SK-N-SH (cell line): ENCODE results near the gene TTC27. TPM values are rescaled to one million over a fixed set of nuclear protein-coding genes. Genes with fewer than 3 reads are reported as not detected.
A peak's percentile ranks its signal among the peaks of the same experiment; 100 is the strongest.

Source experiments
- CTCF ChIA-PET: fragments of 300-600, 350-600 bp; formaldehyde crosslinking; extraction: SDS; loops from one replicate; lab custom pipeline; 2021; lab: Yijun Ruan, JAX
- POLR2A ChIA-PET: fragments of 350-600 bp; sonication (Branson Sonifier 250); formaldehyde crosslinking; extraction: SDS; loops from one replicate; lab custom pipeline; 2020; ENCODE audit warnings: antibody characterized with exemption, inconsistent platforms; lab: Yijun Ruan, JAX
- DNase-seq: peaks from one replicate; pipeline ENCODE4 v3.0.0; 2012
- H2AFZ ChIP-seq: fragments of 200-600 bp; sonication (generic); 2 replicates; pipeline ENCODE4 v1.8.1; 2016; ENCODE audit warnings: antibody characterized with exemption, mild to moderate bottlenecking, low read depth
- H3F3A ChIP-seq: fragments of 200-600 bp; sonication (generic); replicated peaks from 2 replicates; pipeline ENCODE3; 2016; ENCODE audit warnings: antibody characterized with exemption, mild to moderate bottlenecking; ENCODE audit not compliant: insufficient read depth
- H3K27ac ChIP-seq, 2 experiments: fragments of 200-500 bp in 1 of 2; fragments of 200-600 bp in 1 of 2; sonication (Bioruptor generic) in 1 of 2; sonication (generic), shearing (Covaris generic) in 1 of 2; 2 replicates each; pipeline versions ENCODE4 v1.5.1 to v1.6.1; 2014 to 2016; ENCODE audit warnings: low read depth in 2 of 2, inconsistent platforms in 1 of 2, low read length in 1 of 2, mild to moderate bottlenecking in 1 of 2, mixed read lengths in 1 of 2
- H3K27me3 ChIP-seq: fragments of 200-600 bp; sonication (generic), shearing (Covaris generic); 2 replicates; pipeline ENCODE4 v1.6.1; 2016; ENCODE audit warnings: mixed run types; ENCODE audit not compliant: insufficient read depth
- H3K36me3 ChIP-seq, 2 experiments: fragments of 200-500 bp in 1 of 2; fragments of 200-600 bp in 1 of 2; sonication (Bioruptor generic) in 1 of 2; sonication (generic) in 1 of 2; replicated peaks in 1 of 2; 2 replicates each; pipeline versions ENCODE3 to v1.5.1; 2014 to 2016; ENCODE audit warnings: low read length in 1 of 2, mild to moderate bottlenecking in 1 of 2; ENCODE audit not compliant: insufficient read depth in 2 of 2, control insufficient read depth in 1 of 2
- H3K4me1 ChIP-seq, 2 experiments: fragments of 200-500 bp in 1 of 2; fragments of 200-600 bp in 1 of 2; sonication (Bioruptor generic) in 1 of 2; sonication (generic), shearing (Covaris generic) in 1 of 2; 2 replicates each; pipeline versions ENCODE4 v1.5.1 to v1.6.1; 2014 to 2016; ENCODE audit warnings: low read depth in 1 of 2, low read length in 1 of 2, mixed run types in 1 of 2; ENCODE audit not compliant: insufficient read depth in 2 of 2, control insufficient read depth in 1 of 2
- H3K4me2 ChIP-seq: fragments of 200-600 bp; sonication (generic), shearing (Covaris generic); 2 replicates; pipeline ENCODE4 v1.6.1; 2017; ENCODE audit warnings: mixed run types
- H3K4me3 ChIP-seq, 2 experiments: fragments of 200-500 bp in 1 of 2; fragments of 200-600 bp in 1 of 2; sonication (Bioruptor generic) in 1 of 2; sonication (generic), shearing (Covaris generic) in 1 of 2; 2 replicates each; pipeline versions ENCODE4 v1.5.1 to v1.8.1; 2014 to 2016; ENCODE audit warnings: low read depth in 2 of 2, inconsistent platforms in 1 of 2, low read length in 1 of 2, mild to moderate bottlenecking in 1 of 2, mixed read lengths in 1 of 2, moderate library complexity in 1 of 2
- H3K79me2 ChIP-seq: fragments of 200-600 bp; sonication (generic); 2 replicates; pipeline ENCODE4 v1.8.1; 2017; ENCODE audit warnings: mild to moderate bottlenecking; ENCODE audit not compliant: insufficient read depth
- H3K9ac ChIP-seq: fragments of 200-600 bp; sonication (generic); 2 replicates; pipeline ENCODE4 v1.6.1; 2017; ENCODE audit warnings: mixed run types
- H3K9me2 ChIP-seq: fragments of 200-600 bp; sonication (generic); 2 replicates; pipeline ENCODE4 v1.6.1; 2017; ENCODE audit warnings: mixed run types
- H3K9me3 ChIP-seq: fragments of 200-600 bp; sonication (generic); 2 replicates; pipeline ENCODE4 v1.6.1; 2017; ENCODE audit warnings: mixed run types, mild to moderate bottlenecking, moderate library complexity
- H4K20me1 ChIP-seq: fragments of 200-600 bp; sonication (generic); 2 replicates; pipeline ENCODE4 v1.6.1; 2017; ENCODE audit warnings: mild to moderate bottlenecking, mixed run types; ENCODE audit not compliant: insufficient read depth
- ELF1 ChIP-seq: IDR thresholded peaks from 2 replicates; pipeline ENCODE4 v1.4.0; 2012
- EZH2phosphoT487 ChIP-seq: fragments of 200-600 bp; sonication (generic); IDR thresholded peaks from 2 replicates; pipeline ENCODE4 v1.6.1; 2017; ENCODE audit warnings: low read depth, mixed run types, mild to moderate bottlenecking, antibody characterized with exemption, moderate library complexity, borderline replicate concordance
- FOSL2 ChIP-seq: IDR thresholded peaks from 2 replicates; pipeline ENCODE4 v1.4.0; 2012; ENCODE audit warnings: low read depth, mild to moderate bottlenecking, moderate library complexity, borderline replicate concordance
- FOXJ3 ChIP-seq: sonication (generic); formaldehyde crosslinking; IDR thresholded peaks from 2 replicates; pipeline ENCODE4 v1.5.1; 2020; ENCODE audit warnings: mild to moderate bottlenecking, missing genetic modification reagents
- FOXM1 ChIP-seq: IDR thresholded peaks from 2 replicates; pipeline ENCODE4 v1.4.0; 2012; ENCODE audit warnings: low read depth, mild to moderate bottlenecking
- NFIC ChIP-seq: IDR thresholded peaks from 2 replicates; pipeline ENCODE4 v1.4.0; 2012; ENCODE audit warnings: borderline replicate concordance
- NRF1 ChIP-seq: IDR thresholded peaks from 2 replicates; pipeline ENCODE4 v1.6.1; 2012; ENCODE audit warnings: low read depth, mild to moderate bottlenecking, low read length
- RAD21 ChIP-seq: IDR thresholded peaks from 2 replicates; pipeline ENCODE4 v1.6.1; 2012; ENCODE audit warnings: mild to moderate bottlenecking, low read length
- RCOR1 ChIP-seq: fragments of 150-350 bp; IDR thresholded peaks from 2 replicates; pipeline ENCODE4 v1.6.1; 2017; ENCODE audit warnings: antibody characterized with exemption, low read length
- RFX5 ChIP-seq: IDR thresholded peaks from 2 replicates; pipeline ENCODE4 v1.6.1; 2012; ENCODE audit warnings: mild to moderate bottlenecking, improper control_type of control experiment, low read length
- SMC3 ChIP-seq: IDR thresholded peaks from 2 replicates; pipeline ENCODE4 v1.6.1; 2012; ENCODE audit warnings: low read depth, low read length, improper control_type of control experiment
- TCF12 ChIP-seq: IDR thresholded peaks from 2 replicates; pipeline ENCODE4 v1.4.0; 2012
- WGBS: methylation state at CpG from one replicate; pipeline ENCODE4 v1.1.6; 2017; ENCODE audit warnings: low lambda C conversion rate; 5-methylcytosine and 5-hydroxymethylcytosine counted together
- polyA plus RNA-seq, 3 experiments: library from polyadenylated mRNA; depleted of rRNA; stranded (reverse); fragments of >200 nt; gene quantifications; 2 replicates each; pipeline ENCODE4 v1.2.3, GENCODE V29; 2012
- TF ChIP-seq, protein P1 (sequence below): IDR thresholded peaks from 2 replicates; pipeline ENCODE4; 2012
- TF ChIP-seq, protein P2 (sequence below): IDR thresholded peaks from 2 replicates; pipeline ENCODE4 v1.4.0; 2012; ENCODE audit warnings: low read depth, borderline replicate concordance
- TF ChIP-seq, protein P3 (sequence below): IDR thresholded peaks from 2 replicates; pipeline ENCODE4 v1.6.1; 2012; ENCODE audit warnings: mild to moderate bottlenecking, low read depth, low read length, moderate library complexity
- TF ChIP-seq, protein P4 (sequence below): fragments of 200-600 bp; sonication (generic); IDR thresholded peaks from 2 replicates; pipeline ENCODE4 v1.6.1; 2017; ENCODE audit warnings: antibody characterized with exemption, mild to moderate bottlenecking, moderate library complexity
- TF ChIP-seq, protein P5 (sequence below): fragments of 150-350 bp; IDR thresholded peaks from 2 replicates; pipeline ENCODE4 v1.6.1; 2017; ENCODE audit warnings: antibody characterized with exemption, low read length, low read depth, borderline replicate concordance

Gene TTC27
- polyA plus RNA-seq, 1 of the 3 experiments (the other 2 are of a cell fraction) = 14.4 TPM

DNA sequence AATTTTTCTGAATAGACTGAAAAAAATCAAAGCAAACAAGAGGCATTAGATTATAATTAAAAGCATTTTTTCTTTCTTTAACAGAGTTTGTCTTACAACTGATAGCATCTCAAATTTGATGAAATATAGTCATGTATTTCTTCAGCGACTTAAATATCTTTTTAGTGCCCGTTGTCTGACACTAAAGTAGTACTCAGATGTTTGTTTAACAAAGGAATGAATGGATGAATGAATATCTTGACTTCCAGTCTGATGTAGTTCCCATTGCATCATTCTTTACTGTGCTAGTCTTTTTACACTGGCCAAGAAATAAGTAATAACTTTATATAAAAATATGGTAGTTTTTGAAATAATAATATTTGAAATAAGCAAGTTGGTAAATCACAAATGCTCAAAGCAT, 111.1 kb downstream of the TTC27 start:
- Histone ChIP-seq H3K4me1 (peaks cover 6 to 25% of the 10 kb centered on the region in 2 experiments), H3F3A (peaks cover 15% of the 10 kb centered on the region), H3K4me2 (no peak overlapping the region; the same call in 1 of the 2 replicates), H3K9me2 (no peaks in the 10 kb centered on the region), H3K9ac (no peak overlapping the region), H3K27ac (peak overlapping the region in 1 of 2 experiments; percentile 74; a peak in 2 of 4 replicates), H2AFZ (no peak overlapping the region), H3K4me3 (no peak overlapping the region), H4K20me1 (no peaks in the 10 kb centered on the region), H3K79me2 (no peaks in the 10 kb centered on the region), H3K9me3 (no peaks in the 10 kb centered on the region), H3K27me3 (no peaks in the 10 kb centered on the region), H3K36me3 (peaks cover 13 to 16% of the 10 kb centered on the region in 2 experiments)
- 0 out of 2 replicates have a peak, but pooled peaks have one; percentile 7 for TF ChIP-seq NFIC
- TF ChIP-seq RCOR1 = no peak
- TF ChIP-seq, protein P1, sequence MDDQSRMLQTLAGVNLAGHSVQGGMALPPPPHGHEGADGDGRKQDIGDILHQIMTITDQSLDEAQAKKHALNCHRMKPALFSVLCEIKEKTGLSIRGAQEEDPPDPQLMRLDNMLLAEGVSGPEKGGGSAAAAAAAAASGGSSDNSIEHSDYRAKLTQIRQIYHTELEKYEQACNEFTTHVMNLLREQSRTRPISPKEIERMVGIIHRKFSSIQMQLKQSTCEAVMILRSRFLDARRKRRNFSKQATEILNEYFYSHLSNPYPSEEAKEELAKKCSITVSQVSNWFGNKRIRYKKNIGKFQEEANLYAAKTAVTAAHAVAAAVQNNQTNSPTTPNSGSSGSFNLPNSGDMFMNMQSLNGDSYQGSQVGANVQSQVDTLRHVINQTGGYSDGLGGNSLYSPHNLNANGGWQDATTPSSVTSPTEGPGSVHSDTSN = peak; percentile 51
- TF ChIP-seq, protein P2, sequence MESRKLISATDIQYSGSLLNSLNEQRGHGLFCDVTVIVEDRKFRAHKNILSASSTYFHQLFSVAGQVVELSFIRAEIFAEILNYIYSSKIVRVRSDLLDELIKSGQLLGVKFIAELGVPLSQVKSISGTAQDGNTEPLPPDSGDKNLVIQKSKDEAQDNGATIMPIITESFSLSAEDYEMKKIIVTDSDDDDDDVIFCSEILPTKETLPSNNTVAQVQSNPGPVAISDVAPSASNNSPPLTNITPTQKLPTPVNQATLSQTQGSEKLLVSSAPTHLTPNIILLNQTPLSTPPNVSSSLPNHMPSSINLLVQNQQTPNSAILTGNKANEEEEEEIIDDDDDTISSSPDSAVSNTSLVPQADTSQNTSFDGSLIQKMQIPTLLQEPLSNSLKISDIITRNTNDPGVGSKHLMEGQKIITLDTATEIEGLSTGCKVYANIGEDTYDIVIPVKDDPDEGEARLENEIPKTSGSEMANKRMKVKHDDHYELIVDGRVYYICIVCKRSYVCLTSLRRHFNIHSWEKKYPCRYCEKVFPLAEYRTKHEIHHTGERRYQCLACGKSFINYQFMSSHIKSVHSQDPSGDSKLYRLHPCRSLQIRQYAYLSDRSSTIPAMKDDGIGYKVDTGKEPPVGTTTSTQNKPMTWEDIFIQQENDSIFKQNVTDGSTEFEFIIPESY = no peak
- TF ChIP-seq TCF12 = 0 out of 2 replicates have a peak, but pooled peaks have one; percentile 27
- CTCF ChIA-PET = interaction anchor here (0.8 kb wide), 1 partner anchor 10 kb away, joined by 3 read pairs; no protein-coding TSS in a partner anchor
- no peak for DNase-seq
- POLR2A ChIA-PET = no interaction called here
- WGBS = 17% methylated on average over 2 of the region's 2 CpGs

DNA sequence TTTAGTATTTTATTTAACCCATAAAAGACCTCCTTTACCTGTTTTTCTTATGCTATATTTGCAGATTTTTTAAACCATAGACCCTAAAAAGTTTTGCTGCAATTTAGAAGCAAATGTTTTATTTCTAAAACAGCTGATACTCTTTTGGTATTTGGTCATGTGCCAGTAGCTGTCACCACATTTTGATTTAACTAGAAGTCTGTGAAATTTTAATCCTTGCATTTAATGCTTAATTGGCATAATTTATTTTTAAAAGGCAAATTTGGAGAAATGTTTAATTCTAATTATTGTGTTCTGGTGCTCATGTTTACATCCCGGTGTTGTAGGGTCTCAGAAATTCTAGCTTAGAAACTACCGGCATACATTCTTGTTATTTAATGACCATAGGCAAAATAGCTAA, 111.8 kb downstream of the TTC27 start:
- Histone ChIP-seq H3F3A (peaks cover 17% of the 10 kb centered on the region), H3K9me3 (no peaks in the 10 kb centered on the region), H3K4me3 (no peak overlapping the region), H3K27me3 (no peaks in the 10 kb centered on the region), H3K4me1 (peaks cover 6 to 27% of the 10 kb centered on the region in 2 experiments), H3K9me2 (no peaks in the 10 kb centered on the region), H3K4me2 (peak overlapping the region; percentile 22; the same call in 1 of the 2 replicates), H3K79me2 (no peaks in the 10 kb centered on the region), H2AFZ (no peak overlapping the region), H4K20me1 (no peaks in the 10 kb centered on the region), H3K27ac (peak overlapping the region in 1 of 2 experiments; percentile 74; a peak in 2 of 4 replicates), H3K36me3 (peaks cover 13 to 15% of the 10 kb centered on the region in 2 experiments), H3K9ac (no peak overlapping the region)
- ChIA-PET POLR2A (no interaction called here), CTCF (interaction anchor here (0.6 to 1.0 kb wide), 3 partner anchors 13 to 530 kb away, joined by 4 to 5 read pairs (median 4); no protein-coding TSS in a partner anchor)
- DNase-seq = no peak
- 97% methylated on average over 2 of the region's 2 CpGs for WGBS
- TF ChIP-seq, protein P3, sequence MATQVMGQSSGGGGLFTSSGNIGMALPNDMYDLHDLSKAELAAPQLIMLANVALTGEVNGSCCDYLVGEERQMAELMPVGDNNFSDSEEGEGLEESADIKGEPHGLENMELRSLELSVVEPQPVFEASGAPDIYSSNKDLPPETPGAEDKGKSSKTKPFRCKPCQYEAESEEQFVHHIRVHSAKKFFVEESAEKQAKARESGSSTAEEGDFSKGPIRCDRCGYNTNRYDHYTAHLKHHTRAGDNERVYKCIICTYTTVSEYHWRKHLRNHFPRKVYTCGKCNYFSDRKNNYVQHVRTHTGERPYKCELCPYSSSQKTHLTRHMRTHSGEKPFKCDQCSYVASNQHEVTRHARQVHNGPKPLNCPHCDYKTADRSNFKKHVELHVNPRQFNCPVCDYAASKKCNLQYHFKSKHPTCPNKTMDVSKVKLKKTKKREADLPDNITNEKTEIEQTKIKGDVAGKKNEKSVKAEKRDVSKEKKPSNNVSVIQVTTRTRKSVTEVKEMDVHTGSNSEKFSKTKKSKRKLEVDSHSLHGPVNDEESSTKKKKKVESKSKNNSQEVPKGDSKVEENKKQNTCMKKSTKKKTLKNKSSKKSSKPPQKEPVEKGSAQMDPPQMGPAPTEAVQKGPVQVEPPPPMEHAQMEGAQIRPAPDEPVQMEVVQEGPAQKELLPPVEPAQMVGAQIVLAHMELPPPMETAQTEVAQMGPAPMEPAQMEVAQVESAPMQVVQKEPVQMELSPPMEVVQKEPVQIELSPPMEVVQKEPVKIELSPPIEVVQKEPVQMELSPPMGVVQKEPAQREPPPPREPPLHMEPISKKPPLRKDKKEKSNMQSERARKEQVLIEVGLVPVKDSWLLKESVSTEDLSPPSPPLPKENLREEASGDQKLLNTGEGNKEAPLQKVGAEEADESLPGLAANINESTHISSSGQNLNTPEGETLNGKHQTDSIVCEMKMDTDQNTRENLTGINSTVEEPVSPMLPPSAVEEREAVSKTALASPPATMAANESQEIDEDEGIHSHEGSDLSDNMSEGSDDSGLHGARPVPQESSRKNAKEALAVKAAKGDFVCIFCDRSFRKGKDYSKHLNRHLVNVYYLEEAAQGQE = no peak
- TF ChIP-seq EZH2phosphoT487 (no peak), SMC3 (no peak), RAD21 (no peak), ELF1 (no peak), NFIC (no peak), NRF1 (no peak), RFX5 (no peak), FOXJ3 (CRISPR knock-in tag) (no peak), FOSL2 (no peak), FOXM1 (no peak)
- TF ChIP-seq, protein P4, sequence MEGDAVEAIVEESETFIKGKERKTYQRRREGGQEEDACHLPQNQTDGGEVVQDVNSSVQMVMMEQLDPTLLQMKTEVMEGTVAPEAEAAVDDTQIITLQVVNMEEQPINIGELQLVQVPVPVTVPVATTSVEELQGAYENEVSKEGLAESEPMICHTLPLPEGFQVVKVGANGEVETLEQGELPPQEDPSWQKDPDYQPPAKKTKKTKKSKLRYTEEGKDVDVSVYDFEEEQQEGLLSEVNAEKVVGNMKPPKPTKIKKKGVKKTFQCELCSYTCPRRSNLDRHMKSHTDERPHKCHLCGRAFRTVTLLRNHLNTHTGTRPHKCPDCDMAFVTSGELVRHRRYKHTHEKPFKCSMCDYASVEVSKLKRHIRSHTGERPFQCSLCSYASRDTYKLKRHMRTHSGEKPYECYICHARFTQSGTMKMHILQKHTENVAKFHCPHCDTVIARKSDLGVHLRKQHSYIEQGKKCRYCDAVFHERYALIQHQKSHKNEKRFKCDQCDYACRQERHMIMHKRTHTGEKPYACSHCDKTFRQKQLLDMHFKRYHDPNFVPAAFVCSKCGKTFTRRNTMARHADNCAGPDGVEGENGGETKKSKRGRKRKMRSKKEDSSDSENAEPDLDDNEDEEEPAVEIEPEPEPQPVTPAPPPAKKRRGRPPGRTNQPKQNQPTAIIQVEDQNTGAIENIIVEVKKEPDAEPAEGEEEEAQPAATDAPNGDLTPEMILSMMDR = no peak
- TF ChIP-seq, protein P5, sequence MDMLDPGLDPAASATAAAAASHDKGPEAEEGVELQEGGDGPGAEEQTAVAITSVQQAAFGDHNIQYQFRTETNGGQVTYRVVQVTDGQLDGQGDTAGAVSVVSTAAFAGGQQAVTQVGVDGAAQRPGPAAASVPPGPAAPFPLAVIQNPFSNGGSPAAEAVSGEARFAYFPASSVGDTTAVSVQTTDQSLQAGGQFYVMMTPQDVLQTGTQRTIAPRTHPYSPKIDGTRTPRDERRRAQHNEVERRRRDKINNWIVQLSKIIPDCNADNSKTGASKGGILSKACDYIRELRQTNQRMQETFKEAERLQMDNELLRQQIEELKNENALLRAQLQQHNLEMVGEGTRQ = no peak
